ENCODE measurements around the gene PLA2G12B.

Gene PLA2G12B

DNA sequence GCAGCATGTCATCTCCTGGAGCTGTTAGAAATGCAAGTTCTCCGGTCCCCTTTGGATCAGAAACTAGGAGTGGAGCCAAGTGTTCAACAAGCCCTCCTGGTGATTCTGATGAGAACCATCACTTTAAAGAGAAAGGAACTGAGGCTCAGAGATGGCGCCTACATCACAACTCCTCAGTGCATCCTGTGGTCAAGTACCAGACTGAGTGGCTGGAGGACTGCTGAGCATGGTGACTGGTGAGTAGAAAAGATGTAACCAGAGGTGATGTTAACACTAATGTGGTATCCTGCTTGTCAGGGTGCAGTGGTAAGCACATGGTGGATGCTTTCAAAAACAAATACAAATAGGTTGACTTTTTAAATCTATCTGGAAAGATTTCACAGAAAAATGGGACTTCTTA is 64.5 kb downstream of the PLA2G12B start:
- no peak for DNase-seq (ENCODE audit: low read depth)

DNA sequence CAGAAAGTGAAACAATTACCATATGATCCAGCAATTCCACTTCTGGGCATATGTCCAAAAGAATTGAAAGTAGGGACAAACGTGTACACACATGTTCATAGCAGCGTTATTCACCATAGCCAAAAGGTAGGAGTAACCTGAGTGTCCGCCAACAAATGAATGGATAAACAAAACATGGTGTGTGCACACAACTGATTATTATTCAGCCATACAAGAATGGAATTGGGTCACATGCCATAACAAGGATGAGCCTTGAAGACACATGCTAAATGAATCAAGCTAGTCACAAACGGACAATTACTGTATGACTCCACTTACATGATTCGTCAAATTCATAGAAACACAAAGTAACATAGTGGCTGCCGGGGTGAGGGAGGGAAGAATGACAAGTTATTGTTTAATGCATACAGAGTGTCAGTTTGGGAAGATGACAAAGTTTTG is 65.2 kb downstream of the PLA2G12B start:
- DNase-seq (ENCODE audit: low read depth): no peak

DNA sequence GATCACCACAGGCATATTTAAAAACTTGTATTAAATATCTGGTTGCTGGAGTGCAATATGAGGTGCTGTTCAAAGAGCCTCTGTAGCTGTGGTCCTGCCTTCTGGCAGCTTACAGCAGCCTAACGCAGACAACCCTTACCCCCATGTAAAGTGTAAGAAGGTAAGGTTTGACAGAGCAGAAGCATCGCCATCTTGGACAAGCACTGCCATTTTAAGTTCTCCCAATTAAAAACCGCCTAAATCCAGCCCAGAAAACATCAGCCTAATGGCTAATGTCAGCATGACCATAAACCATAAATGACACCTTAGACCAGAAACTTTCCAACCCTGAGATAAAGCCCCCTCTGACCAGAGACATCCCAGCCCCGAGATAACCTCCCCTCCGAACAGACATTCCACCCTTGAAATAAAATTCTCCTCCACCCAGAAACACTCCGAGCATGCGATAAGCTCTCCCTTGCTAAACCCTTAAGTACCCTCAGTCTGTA is 66.4 kb downstream of the PLA2G12B start:
- no peak for DNase-seq (ENCODE audit: low read depth)

DNA sequence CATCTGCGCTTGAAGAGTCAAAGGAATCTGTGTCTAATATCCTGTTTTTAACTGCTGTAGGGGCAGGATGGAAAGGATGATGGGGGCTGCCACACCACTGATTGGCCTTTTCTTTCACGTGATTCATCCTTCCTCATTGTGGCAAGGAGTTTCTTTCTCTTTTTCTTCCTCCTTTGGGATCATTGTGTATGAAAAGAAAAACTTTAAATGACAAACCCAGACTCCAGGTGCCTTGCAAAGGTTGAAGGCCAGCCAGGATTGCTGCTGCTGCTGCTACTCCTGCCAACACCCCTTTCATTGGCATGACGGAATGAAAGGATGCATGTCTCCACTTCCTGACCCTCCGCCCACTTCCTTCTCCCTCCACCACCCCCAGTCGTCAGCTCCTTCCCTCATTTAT is 67.6 kb downstream of the PLA2G12B start:
- DNase-seq (ENCODE audit: low read depth): no peak

DNA sequence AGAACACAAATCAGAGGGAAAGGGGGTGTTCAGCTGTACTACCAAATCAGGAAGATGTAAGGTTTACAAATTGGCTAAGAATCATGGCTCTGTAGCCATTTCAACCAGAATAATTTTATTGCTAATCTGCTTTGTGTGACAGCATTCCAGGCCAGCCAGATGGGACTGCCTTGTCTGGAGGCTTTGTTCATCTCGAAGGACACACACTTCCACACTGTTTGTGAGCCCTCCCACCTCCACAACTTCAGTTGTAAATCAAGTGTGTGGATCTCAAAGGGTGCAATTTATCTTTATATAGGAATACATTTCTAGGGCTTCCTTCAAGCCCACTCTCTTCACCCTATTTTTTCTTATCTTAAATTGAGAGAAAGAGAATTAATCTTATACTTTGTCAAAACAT is 68.0 kb downstream of the PLA2G12B start:
- DNase-seq (ENCODE audit: low read depth): no peak

DNA sequence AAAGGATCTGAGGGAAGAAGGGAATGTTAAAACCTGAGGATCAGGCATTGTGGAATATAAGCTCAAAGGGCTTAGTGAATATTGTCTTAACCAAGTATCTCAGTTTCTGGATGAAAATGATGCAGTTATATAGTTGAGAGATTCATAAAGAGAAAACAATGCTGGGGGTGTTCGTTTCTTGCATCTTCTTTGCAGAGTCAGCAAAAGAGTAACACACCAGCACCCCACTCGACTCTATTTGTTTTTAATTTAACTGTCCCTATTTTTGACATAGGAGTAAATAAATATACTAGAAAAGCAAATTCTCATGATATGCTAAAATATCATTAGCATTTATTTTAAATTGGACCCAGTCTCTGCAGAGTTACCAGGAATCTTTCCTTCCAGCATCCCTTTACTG is 68.7 kb downstream of the PLA2G12B start:
- no peak for DNase-seq (ENCODE audit: low read depth)
